ENCODE results near the gene MOCS1.
A peak's percentile ranks its signal among the peaks of the same experiment; 100 is the strongest.
"Not testable (repeated sequence)": the region's sequence is repeated elsewhere in the genome, so short reads cannot be mapped to it uniquely, and the experiment has no call there.

Gene MOCS1

GRCh38 chr6:39934131-39934757 is at the start of gene MOCS1:
Gene MOCS1 (minus strand): TSS chr6:39934462. CDS start chr6:39934417, 45 bp downstream.
- DNase-seq: no peak

DNA sequence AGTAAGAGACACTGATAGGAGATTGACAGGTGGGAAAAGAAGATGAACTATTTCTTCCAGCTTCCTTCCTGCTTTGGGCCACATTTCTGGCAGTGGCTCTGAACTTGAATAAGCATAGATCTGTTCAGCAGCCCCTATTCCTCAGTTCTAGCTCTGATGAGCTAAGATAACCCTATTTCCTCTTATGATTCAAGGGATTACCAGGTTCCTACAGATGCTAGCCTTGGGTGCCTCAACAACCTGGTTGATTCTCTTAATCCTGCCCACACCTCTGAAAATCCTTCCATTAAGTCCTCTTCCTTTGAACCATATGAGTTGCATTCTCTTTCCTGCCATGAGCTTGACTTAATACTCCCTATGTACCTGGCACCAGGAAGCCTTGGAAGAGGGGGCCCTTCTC is 49.8 kb upstream of the MOCS1 start:
- no peak for DNase-seq

GRCh38 chr6:39983193-39983592 is 48.9 kb upstream of the MOCS1 start:
- no peak for DNase-seq

- no peak for DNase-seq
Observed at GRCh38 chr6:39982720-39983119, 48.5 kb upstream of the MOCS1 start.

DNA sequence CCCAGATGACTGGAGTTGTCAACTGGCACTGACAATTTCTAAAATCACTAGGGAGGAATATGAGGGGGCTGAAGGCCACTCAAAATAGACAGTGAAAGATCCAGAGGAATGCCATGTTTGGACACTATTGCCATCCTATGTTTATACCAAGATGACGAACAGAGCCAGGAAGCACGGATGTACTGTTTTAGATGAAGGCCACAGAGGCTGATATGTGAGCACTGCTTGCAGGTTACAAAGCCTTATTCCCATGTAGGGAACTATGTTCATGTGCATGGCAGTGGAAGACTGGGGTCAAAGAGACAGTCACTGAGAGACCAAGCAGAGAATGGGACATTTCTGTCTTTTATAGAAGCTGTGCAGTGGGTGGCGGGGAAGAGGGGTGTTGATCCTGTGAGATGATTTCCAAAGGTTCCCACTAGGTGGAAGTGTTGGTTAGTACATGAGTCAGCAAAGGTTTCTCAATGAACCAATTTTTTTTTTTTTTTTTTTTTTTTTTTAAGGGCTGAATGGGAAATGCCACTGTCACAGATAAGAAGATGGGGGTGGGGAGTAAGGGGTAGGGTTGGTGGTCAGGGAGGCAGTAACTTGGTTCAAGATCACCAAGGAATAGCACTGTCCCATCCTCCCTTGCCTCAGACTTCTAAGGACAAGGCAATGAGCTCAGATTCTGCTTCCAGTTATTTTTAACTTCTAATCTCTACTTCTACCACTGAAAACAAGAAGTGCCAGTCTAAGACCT is 46.7 kb upstream of the MOCS1 start:
- DNase-seq: peak; percentile 33

- no peak for DNase-seq
Observed at GRCh38 chr6:39979461-39980328, 45.4 kb upstream of the MOCS1 start.

DNA sequence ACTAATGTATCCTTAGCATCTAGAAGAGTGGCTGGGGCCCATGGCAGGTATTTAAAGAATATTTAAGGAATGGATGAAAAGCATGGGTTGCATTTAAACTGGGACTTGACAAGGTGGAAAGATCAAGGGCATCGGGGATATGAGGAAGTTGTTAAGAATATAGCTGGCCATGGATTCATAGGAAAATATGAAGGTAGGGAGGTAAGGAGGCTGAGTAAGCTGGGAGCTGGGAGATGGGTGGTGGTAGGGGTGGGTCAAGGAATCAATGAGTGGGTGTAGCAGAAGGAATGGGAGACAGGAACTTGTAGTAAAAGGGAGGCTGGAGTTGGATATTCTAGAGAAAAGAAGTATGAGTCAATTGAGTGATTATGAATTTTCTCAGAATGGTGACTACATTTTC is 44.0 kb upstream of the MOCS1 start:
- DNase-seq: no peak

DNA sequence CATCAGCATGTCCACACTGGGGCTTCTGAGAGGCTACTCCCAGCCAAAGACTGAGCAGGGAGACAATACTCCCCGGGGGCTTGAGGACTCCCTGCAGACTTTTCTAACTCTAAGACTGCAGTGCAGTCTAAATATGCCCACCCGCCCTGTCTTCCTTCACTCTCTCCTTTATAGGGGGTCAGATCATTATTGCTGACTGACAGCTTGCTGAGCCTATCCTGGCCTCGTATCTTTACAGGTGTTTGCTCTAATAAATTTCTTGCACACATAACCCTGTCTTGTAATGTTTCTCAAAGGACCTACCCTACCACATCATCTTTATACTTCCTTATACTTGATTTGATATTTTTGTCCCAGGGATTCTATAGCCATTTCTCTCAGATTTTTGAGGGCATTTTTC is 39.4 kb upstream of the MOCS1 start:
- no peak for DNase-seq

GRCh38 chr6:39972717-39973116 is 38.5 kb upstream of the MOCS1 start:
- DNase-seq: not testable (repeated sequence)

- not testable (repeated sequence) for DNase-seq
Observed at GRCh38 chr6:39971131-39971530, 36.9 kb upstream of the MOCS1 start.

DNA sequence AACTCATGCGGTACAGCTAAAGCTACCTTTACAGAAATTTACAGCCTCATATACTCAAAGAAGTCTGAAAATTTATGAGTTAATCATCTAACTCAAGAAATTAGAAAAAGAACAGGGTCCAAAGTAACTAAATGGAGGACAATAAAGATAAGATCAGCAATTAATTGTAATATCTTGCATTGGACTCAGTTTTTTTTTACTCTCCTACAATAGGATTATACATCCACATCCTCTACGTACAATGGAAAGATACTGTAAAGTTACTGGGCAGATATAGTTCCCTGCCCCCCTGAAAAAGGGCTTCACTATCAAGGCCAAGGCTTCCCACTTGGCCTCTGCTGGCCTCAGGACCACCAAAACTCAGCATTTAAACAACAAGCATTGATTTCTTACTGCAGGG is 31.5 kb upstream of the MOCS1 start:
- DNase-seq: no peak

DNA sequence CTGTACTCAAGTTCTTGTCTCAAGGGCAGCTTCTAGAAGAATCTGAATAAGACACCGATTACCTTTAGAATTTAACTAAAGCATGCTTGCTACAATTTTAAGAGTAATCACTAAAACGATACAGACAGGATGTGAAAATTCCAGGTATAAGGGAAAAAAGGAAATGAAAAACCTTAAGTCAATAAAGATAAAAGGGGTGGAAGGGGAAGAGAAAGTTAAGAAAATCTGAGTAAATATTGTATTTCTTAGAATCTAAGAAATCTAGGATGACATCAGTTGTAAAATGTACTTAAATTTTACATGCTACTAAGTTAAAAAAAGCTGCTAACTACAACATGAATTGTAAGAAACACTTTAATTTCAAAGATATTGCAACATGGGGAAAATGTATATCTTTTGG is 30.3 kb upstream of the MOCS1 start:
- no peak for DNase-seq

DNA sequence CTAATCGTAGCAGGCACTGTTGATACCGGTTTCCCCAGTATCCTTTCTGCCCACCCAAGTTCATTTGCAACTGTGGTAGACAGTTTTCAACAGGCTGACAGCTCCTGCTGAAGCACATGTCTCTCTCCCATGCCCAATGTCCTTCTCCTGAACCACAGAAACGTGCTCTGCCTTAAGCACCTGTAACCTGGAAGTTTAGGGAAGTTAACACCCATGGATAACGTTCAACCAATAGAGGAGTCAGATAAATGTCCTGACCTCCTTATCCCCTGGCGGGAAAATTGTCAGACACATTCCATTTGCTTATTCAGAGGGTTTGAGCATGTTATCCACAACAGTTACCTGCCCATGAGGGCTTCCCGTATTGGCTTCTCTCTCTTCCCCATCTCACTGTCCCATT is 29.8 kb upstream of the MOCS1 start:
- no peak for DNase-seq

- DNase-seq: no peak
Observed at GRCh38 chr6:39962831-39963230, 28.6 kb upstream of the MOCS1 start.

DNA sequence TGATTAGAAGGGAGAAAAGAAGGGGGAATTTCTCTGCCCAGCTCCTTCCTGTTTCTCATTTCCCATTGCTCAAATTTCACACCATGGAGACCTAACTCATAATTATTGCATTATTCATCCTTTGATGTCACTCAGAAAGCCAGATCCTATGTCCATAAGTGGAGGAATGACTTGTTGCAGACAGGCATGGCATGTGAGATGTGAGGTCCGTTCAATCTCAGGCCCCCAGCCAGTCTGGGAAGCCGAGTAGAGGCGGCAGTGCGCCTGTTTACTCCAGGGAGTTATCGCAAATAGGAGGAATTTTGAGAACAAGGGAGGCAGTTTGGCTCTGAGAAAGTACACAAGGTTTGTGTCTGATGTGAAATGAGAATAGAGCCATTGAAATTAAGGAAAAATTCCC is 26.9 kb upstream of the MOCS1 start:
- DNase-seq: no peak

DNA sequence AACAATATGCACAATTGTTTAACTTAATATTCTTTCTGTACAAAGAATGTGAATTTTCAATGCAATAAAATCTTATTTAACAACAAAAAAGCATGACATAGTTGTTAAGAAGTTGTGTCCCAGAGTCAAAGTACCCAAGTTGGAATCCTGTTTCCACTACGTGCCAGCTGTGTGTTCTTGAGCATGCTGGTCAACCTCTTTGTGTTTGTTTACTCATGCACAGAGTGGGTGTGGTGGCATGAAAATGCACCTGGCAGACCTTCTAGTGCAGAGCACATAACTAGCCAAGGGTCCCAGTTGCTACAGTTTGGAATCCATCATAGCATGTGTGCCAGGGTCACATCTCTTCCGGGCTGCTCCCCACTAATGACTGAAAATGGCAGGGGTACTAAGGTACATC is 24.7 kb upstream of the MOCS1 start:
- no peak for DNase-seq

DNA sequence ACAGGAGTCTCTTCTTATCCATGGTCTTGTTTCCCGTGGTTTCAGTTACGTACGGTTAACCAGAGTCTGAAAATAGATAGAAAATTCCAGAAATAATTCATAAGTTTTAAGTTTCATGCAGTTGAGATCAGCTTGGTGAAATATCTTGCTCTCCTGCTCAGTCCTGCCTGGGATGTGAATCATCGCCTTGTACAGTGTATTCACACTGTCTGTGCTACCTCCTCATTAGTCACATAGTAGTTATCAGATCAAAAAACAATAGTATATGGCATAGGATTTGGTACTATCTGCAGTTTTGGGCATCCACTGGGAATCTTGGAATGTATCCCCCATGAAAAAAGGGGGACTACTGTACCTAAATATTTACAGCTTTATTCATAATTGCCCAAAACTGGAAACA is 22.7 kb upstream of the MOCS1 start:
- no peak for DNase-seq

GRCh38 chr6:39953076-39953618 is 18.9 kb upstream of the MOCS1 start:
- DNase-seq: no peak

DNA sequence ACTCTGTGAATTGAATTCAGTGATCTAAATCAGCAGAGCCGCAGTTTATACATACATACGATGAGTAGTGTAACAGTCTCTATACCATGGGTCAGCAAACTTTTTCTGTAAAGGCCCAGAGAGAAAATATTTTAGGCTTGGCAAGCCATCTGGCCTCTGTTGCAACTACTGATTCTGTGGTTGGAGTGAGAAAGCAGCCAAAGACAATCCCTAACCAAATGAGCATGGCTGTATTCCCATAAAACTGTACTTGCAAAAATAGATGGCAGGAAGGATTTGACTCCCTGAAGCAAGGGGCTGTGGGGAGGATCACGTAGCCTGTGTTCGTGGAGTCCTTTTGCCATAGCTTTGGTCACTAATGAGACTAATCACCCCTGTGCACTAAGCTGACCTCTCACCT is 17.9 kb upstream of the MOCS1 start:
- DNase-seq: no peak

DNA sequence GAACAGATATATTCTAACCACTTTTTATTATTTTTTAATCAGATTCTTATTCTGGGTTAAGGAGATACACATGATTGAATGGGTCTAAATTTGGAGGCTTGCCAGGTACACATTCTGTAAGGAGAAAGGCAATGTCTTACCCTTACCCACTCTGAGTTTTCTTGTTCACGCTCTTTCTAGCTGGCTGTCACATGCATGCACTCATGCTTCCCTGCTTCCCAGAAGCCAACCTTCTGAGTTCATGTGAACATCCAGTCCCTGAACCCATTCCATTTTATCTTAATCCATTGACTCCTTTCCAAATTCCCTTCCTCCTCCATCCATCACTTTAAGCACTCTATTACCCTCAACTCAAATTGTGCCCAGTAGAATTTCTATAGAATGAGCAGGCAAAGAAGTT is 17.5 kb upstream of the MOCS1 start:
- no peak for DNase-seq

DNA sequence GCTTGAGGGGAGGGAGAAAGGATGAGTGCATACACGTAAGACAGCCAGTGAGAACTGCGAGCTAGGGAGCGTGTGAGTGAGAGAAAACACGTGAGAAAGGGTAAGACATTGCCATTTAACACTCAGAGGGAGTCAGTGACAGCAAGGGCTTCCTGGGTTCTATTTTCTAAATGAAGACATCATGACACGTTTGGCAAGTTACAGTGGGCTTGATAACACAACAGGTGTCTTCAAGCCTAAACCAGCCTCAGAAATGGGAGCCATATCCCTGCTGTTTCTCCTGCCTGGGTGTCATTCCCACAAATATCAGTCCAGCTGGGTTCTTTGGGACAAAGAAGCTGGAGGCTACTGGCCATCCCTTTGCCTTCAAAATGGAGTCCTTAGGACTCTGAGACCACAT is 16.9 kb upstream of the MOCS1 start:
- no peak for DNase-seq

DNA sequence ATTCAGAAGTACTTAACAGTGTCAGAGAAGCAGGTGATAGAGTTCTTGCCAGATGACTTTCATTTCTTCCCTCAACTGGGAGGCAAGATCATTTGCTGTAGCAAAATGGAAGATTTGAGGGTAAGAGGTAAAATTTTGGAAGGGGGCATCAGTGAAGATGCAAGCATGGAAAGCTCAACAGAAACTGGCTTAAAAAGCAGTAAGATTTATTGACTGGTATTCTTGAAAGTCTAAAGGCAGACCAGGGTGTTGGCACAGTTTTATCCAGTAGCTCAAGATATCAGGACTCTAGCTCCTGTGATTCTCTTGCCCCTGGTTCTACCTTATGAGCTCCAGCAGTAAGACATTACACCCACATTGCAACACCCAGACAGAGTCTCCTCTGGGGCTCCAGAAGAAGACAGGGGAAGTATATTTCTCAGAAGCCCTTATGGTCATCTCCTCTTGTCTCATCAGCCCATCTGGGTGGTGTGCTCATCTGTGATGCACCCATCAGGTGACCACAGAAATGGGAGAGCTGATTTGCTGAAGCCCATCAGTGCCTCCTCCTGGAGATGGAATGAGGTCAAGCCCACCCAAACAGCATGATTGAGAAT is 16.0 kb upstream of the MOCS1 start:
- DNase-seq: no peak

DNA sequence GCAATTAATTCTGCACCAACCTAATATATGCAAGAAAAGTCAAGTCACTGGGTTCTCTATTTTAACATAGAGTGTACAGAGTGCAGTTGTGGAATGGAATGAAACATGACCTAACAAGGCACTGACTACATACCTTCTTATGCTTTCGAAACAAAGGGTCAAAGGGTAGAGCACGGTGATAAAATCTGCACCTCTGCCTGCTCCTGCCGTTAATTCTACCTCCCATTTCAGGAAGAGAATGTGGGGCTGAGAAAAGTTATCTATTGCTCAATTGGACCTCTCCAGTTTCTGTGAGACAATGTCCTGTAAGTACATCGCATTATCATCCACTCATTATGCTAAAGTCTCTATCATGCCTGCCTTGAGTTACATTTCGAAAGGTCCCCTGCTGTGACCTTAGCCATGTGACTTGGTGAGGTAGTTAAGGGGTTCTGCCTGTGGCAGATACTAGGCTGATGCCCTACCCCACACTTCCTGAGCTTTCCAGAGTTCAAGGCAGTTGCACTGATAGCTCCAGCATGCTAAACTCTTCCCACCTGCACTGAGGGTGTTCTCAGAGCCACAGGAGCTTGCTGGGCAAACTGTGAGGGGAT is 14.0 kb upstream of the MOCS1 start:
- no peak for DNase-seq
